GM20000 (cell line): ENCODE data around the gene TMPRSS4.

Experiments
- DNase-seq: peaks from one replicate; pipeline ENCODE4 v3.0.0; 2012; ENCODE audit warnings: low spot score
- TF ChIP-seq, protein P1 (sequence below): IDR thresholded peaks from 2 replicates; pipeline ENCODE4 v1.5.1; 2012; ENCODE audit warnings: mild to moderate bottlenecking, control low read depth; ENCODE audit errors: extremely low read depth, missing control alignments

Gene TMPRSS4

DNA sequence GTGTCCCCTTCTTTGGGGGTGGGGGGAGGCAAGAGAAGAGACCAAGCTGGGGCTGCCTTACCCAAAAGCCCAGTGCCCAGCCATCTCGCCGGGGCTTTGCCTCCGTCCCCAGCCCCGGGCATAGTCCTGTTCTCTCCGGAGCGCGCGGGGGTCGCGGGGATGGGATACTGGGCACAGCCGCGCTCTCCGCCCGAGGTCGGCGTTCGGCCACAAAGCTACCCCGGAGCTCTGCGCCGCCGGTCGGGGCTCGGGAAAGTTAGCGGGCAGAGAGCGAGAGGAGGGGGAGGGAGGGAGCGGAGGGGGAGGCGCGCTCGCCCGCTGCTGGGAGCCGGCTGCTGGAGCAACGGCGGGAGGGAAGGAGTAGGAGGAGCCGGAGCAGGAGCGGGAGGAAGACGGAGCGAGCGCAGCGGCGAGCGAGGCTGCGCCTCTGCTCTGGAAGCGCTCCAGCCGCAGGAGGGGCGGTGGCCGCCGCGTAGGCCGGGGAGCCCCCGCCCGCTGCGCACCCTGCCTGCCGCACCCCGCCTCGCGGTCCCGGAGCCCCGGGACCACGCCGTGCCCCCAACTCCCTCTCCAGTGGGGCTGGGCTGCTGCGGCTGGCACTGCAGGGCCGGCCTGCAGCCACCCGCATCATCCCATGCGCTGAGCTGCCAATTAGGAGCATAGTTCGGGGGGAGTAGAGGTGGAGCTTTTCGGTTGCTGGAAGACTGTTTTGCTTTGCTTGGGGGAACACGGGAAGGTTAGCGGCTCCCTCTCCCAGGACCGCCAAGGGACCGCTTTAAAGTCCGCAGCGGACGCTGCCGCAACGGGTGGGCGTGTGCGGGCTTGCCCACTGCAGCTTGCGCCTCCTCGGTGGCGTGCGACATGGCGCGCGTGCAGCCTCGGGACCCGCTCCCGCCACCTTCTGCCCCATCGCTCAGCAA is 75.9 kb downstream of the TMPRSS4 start, which contains the start of gene SCN4B:
SCN4B (minus strand) TSS at position 272 of the 920 bp plus-strand sequence; CDS start at position 122, 150 bp downstream.
- DNase-seq = peak; percentile 53

DNA sequence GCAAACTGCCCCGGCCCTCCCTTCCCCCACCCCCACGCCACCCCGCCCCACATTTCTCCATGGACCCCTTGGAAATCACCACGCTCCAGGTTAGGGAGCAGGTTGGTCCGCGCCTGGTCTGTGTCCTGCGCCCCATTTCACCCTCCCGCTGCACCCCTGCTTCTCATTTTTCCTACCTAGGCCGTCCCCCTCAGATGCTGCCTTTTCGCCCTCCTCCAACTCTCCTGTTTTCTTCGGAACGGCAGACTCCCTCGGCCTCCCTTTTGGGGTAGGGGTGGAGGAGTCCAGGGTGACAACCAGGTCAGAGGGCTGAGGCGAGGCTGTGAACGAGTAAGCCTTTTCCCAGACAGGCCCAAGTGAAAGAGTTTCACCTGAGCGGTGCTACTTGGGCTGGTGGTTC is 76.6 kb downstream of the TMPRSS4 start:
- TF ChIP-seq, protein P1, sequence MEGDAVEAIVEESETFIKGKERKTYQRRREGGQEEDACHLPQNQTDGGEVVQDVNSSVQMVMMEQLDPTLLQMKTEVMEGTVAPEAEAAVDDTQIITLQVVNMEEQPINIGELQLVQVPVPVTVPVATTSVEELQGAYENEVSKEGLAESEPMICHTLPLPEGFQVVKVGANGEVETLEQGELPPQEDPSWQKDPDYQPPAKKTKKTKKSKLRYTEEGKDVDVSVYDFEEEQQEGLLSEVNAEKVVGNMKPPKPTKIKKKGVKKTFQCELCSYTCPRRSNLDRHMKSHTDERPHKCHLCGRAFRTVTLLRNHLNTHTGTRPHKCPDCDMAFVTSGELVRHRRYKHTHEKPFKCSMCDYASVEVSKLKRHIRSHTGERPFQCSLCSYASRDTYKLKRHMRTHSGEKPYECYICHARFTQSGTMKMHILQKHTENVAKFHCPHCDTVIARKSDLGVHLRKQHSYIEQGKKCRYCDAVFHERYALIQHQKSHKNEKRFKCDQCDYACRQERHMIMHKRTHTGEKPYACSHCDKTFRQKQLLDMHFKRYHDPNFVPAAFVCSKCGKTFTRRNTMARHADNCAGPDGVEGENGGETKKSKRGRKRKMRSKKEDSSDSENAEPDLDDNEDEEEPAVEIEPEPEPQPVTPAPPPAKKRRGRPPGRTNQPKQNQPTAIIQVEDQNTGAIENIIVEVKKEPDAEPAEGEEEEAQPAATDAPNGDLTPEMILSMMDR = no peak
- no peak for DNase-seq

More for the DNA sequence above, 75.9 kb downstream of the TMPRSS4 start, which contains the start of gene SCN4B:
- TF ChIP-seq, protein P1 = no peak

DNA sequence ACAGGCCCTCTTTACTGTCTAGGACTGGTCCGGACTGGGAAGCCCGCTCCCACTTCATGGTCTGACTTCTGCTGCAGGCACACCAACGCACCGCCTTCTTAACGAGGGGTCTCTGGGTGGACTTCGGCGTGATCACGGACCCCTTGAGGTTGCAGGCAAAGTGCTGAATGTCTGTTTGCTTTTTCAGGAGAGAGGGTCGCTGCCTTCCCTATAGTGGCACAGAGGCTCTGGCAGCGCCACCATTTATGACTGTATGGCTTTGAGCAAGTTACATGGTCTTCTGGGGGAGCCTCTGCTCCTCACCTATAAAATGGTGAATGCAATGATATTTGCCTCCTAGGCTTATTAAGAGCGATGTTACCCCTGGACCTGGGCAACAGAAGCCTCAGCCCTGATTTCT is 77.1 kb downstream of the TMPRSS4 start:
- no peak for DNase-seq
- TF ChIP-seq, protein P1 = no peak

DNA sequence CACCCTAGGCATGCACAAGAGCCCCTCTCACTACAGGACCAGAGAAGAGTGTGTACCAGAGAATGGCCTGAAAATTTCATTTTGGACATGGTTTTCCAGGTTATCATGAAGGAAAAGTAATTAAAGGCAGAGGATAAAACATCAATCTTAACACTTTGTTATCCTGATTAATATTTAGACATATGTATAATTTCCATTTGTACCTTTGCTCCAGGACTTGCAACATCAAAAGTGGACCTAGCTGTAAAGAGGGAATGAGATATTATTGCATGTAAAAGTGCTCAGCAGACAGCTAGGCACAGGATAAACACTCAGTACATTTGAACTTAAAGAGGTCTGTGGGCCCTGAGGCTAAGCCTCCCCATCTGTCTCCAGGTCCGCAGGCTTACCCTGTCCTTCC is 77.8 kb downstream of the TMPRSS4 start:
- DNase-seq = no peak

DNA sequence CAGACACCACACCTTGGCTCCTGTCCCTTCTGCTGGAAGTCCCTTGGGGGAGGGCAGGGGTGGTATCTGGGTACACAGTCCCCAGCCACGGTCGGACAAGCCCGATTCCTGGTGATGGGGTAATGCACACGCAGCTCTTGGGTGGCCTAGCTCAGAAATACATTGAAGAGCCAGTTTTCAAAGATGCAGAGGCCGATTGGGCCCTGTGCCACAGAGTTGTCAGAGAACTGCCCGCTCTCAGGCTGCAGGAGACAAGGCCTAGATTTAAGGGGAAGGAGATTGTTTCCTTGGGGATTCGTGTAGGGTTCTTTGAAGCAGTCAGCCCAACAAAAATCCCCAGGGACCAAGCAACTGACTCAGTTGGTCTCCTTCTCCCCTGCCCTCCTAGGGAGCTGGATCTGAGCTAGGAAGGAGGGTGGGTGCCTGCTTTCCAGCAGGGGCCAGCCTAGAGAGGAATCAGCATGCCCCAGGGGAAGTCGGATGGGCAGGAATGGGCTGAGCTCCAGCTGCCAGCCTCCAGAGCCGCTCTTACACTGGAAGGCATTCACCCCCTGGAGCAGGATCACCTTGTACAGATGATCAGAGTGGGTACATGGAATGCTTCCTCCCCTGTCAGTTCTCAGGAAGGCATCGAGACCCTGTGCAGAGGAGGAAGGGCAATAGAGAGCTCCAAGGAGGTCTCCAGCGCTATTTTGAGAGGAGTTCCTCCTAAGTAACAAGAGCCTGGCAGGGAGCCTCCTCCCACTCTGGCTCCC is 79.1 kb downstream of the TMPRSS4 start:
- no peak for DNase-seq

More for the DNA sequence above, 77.8 kb downstream of the TMPRSS4 start:
- TF ChIP-seq, protein P1 = no peak

DNA sequence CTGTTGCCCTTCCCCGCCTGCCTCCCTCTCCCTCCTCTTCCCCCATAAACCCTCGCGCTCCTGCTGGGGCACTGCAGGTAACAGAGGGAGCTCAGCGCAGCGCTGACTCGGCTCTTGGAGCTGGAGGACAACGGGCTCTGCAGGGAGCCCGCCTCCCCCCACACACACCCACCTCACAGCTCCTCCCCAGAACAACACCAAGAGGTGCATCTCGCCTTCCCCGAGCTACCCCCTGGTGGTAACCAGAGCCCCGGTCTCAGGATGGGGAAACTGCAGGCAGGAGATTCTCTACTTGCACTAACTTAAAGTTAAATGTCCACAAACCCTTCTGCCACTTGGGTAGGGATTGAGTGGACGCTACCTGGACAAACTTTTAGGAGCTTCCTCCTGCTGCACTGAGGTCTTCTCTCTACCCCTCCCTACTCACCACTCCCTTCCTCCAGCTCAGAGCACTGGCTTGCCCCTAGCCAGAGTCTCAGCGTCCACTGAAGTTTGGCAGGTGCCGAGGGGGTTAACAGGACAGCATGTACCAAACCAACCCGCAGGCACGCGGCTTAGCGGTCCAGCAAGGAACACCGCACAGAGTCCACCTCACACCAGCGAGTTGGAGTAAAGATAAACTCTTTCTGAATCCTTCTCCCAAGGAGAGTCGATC is 79.8 kb downstream of the TMPRSS4 start:
- TF ChIP-seq, protein P1 = no peak
- no peak for DNase-seq

More for the DNA sequence above, 79.1 kb downstream of the TMPRSS4 start:
- TF ChIP-seq, protein P1 = no peak
